NCI-H524 treated with DMSO at 0.1 percent for 48 hours (cell line): ENCODE measurements around the gene KCNQ1OT1.

Experiments
- DNase-seq: peaks from one replicate; lab custom pipeline; 2025; lab: John Stamatoyannopoulos, UW

KCNQ1OT1 gene

DNA sequence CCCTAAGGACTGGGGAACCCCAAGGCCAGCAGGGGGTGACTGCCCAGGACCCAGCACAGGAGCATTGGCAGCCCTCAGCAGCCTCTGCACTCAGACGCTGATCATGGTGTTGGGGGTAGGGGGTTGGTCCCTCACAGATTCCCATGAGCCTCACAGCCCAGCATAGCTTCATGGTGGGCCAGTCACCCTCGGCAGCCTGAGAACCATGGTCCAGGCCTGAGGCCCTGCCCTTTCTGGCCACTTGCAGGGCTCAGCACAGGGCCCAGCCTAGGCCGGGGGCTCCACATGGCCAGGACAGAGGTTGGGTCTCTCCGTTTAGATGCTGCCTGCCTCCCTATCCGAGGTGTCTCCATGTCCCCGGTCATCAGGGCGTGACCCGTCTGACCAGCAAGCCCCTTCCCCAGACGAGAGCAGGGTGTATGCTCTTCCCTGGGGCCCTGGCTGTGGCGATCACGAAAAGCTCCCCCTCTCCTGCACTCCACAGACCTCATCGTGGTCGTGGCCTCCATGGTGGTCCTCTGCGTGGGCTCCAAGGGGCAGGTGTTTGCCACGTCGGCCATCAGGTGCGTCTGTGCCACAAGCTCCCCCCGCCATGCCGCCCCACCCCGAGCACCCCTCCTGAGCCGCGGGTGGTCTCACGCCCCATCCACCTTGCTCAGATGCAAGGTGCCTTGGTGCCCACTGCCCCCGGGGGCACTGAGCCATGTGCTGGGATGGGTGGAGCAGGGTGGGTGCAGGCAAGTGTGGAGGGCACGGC, 128.8 kb downstream of the KCNQ1OT1 start:
- no peak for DNase-seq

DNA sequence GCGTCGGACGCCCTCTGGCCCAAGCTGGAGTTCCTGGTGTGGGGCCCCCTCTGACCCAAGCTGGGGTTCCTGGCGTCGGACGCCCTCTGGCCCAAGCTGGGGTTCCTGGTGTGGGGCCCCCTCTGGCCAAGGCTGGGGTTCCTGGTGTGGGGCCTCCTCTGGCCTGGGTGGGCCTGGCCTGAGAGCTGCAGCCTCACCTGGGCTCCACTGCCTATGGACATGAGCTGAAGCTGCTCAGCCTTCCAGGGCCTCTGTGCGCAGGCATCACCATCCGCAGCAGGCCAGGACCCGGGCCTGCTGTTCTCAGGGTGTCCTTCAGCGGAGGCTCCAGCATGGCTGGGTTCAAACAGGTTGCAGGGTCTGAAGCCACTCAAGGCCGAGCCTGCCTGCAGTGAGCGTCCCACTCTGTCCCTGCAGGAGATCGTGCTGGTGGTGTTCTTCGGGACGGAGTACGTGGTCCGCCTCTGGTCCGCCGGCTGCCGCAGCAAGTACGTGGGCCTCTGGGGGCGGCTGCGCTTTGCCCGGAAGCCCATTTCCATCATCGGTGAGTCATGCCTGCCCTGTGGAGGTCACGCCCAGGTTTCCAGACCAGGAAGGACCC, 129.5 kb downstream of the KCNQ1OT1 start:
- no peak for DNase-seq

GRCh38 chr11:2569731-2570210, 130.0 kb downstream of the KCNQ1OT1 start:
- DNase-seq: no peak

DNA sequence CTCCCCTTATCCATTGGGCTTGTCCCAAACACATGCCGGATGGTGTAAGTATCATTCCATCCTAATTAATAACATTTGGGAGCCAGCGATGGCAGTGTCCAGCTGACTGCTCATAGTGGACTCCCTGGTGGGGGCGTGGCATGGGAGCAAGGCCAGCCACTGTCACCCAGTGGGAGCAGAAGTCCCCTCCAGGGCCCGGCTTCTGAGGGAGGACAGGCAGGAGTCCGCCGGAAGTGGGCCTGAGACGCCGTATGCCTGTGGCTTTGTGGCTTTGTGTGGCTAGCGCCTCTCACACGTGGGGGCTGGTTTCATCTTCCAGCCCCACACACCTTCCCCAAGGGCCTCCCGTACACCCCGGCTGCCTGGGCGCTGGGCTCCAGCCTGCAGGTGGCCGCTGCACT, 130.5 kb downstream of the KCNQ1OT1 start:
- DNase-seq: no peak

- no peak for DNase-seq
Measured at GRCh38 chr11:2567026-2567671, 132.6 kb downstream of the KCNQ1OT1 start.

GRCh38 chr11:2566223-2567025, 133.4 kb downstream of the KCNQ1OT1 start:
- no peak for DNase-seq

DNA sequence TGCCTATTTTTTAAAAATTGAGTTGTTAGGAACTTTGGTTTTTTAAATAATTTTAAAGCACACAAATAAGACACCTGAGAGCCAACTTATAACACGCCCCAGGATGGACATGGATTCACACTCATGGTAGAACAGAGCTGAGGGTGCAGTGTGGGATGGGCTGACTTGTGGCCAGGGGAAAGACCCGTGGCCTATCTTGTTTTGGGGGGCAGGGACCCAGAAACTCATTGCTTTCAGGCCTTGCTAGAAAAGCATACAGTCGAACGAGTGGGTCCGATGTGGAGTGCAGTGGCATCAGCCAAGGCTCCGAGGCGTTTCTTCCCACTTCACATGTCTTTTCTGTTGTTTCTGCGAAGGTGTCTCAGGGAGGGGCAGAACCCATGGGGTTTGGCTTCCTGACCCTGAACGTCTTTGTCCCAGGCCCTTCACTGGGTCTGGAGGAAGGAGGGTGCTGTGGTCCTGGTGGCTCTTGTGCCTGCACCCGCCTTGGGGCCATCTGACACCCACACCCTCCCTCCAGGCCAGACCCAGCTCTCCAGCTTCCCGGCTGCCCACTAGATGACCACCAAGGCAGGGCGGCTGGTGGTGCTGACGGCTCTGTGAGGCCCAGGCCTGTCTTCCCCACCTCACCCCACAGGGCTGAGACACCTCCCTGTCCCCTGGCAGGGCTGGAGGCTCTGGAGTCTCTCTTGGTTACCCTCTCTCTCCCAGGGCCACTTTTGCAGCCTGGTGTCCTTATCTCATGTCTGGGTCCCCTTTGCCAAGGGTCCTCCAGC, 134.2 kb downstream of the KCNQ1OT1 start:
- DNase-seq: no peak

DNA sequence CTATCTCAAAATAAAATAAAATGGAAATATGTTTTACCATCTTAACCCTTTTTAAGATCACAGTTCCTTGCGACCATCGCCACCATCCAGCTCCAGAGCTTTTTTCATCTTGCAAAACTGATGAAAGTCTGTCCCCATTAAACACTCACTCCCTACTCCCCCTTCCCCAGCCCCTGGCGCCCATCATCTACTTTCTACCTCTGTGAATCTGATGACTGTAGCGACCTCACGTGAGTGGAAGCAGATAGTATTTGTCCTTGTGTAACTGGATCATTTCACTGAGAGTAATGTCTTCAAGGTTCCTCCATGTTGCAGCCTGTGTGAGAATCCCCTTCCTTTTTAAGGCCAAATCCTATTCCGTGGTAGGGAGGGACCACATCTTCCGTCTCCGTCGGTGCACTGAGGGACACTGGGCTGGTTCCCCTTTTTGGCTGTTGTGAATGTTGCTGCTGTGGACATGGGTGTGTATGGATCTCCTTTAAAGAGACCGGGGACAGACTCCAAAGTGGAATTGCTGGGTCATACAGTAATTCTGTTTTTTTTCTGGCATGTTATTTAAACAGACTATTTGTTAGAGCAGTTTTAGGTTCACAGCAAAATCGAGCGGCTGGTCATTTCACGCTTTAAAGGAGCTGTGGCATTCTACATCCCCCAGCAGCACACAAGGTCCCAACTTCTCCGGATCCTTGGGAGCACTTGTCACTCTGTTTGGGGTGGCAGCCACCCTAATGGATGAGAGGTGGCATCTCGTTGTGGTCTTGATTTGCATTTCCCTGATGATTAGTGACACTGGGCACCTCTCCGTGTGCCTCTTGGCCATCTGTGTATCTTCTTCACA, 135.0 kb downstream of the KCNQ1OT1 start:
- no peak for DNase-seq

GRCh38 chr11:2564008-2564530, 135.7 kb downstream of the KCNQ1OT1 start:
- no peak for DNase-seq

DNA sequence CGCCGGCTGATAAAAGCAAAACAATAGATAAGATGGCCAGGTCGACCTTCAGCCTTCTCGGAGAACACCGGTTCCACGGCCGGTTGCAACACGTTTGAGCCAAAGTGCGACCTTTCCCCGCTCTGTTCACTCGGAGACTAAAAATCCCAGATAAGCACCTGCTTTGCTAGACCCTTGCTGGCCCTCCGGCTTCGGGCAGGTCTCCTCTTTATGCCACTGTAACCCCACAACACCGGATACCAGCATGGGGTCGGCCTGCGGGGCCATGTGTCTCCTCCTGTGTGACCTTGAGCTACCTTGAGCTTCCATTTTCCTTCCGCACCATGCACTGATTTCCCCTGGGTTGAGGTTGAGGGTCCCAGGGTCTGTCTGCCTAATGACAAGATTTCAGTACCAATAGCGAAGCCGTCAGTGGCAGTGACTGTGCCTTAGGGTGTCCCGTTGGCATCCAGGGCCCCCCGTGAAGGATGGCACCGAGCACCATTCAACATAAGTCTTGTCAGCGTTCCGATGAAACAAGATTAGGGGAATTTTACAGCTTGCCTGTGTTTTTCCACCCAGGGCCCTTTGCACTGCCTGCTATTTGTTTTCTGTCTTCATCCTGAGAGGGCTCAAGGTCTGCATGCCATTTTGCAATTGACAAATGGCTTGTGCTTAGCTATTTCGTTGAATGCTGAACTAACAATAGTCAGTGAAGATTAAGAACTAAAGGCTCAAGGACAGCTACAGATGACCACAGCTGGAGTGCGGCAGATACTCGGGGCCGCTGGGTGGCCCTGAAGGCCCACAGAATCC, 136.4 kb downstream of the KCNQ1OT1 start:
- DNase-seq: no peak

DNA sequence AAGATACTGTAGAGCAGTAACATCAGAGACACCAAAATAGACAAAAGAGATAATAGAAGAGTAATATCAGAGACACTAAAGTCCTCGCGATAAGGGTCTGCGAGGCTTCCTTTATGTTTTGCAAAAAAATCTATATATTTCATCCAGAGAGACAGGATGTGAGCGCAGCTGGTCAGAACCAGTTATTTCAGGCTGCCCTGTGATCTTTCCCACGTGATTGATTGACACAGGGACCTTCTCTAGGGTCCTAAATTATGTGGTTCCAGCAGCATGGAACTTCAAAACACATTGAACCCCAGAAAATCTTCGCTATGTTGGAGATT, 136.9 kb downstream of the KCNQ1OT1 start:
- no peak for DNase-seq

DNA sequence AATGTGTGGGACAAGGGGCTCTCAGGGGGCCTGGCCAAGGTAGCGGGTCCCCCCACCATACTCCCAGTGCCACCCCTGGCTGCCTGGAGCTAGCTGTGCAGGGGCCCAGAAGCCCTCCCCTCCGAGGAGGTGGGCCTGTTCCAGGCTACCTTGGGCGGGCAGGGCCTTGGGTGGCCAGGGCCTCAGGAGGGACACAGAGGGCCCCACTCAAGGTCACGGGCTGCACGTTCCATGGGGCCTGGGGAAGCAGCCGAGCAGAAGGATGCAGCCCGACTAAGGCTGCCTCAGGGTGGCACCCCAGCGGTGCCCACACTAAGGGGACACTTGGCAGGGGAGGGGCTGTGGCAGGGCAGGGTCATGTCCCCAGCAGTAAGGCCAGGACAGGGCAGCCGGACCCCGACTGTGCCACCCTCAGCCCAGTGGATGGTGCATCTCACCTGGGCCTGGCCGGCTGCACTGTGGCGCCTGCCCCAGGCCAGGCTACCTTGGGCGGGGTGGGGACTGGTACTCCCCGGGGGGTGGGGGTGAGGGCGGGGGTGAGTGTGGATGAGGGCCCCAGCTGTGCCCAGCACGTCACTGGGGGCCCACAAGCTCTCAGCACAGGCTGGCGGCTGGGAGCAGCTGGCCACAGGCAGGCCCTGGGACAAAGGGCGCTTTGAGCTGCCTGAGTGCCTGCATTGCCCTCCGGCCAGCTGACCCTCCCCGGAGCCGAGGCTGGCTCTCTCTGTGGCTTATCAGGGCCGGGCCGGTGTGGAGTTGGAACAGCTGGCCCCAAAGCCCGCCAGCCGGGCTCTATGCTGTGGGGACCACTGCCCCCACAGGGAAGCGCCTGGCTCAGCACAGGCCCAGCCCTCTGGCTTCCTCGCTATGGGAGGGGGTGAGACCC, 137.9 kb downstream of the KCNQ1OT1 start:
- DNase-seq: no peak

DNA sequence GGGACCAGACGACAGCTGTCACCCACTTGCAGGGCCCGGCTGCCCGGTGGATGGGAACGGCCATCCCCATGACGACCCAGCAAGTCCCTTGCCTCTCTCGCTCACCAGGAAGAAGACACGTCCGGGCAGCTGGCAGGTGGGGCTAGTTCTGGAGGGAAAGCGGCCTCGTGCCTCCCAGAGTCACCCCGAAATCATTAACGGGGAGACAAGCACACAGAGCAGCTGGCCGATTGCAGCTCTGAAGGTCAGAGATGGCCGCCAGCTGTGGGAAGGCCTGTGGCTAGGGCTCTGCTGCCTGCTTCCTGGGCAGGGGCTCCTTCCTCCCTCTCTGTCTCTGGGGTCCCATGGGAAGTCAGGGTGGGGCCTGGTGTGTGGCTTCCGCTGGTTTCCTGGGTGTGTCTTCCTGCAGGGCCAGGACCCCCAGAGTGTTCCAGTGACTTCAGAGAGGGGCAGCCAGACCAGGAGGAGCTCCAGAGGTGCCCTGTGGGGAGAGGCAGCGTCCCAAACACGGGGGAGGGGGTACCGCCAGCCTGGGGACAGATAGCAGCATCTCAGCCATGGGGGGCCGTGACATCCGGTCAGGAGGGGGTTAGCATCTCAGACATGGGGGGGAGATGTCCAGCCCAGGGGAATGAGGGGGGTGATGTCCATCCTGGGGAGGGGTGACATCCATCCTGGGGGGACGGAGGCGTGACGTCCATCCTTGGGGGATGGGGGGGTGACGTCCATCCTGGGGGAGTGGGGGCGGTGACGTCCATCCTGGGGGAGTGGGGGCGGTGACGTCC, 140.1 kb downstream of the KCNQ1OT1 start:
- no peak for DNase-seq

GRCh38 chr11:2558861-2559526, 140.8 kb downstream of the KCNQ1OT1 start:
- DNase-seq: no peak

GRCh38 chr11:2558397-2558796, 141.4 kb downstream of the KCNQ1OT1 start:
- no peak for DNase-seq
